HG03439 (cell line): ENCODE data around the gene TMC5.
"Not testable (repeated sequence)": the region's sequence is repeated elsewhere in the genome, so short reads cannot be mapped to it uniquely, and the experiment has no call there.

Source experiments
- ATAC-seq: cut with Tn5 transposase; IDR thresholded peaks from one replicate; pipeline ENCODE4 v1.9.1; 2021; ENCODE audit warnings: mild to moderate bottlenecking, moderate library complexity; ENCODE audit not compliant: unreplicated experiment

The TMC5 gene

DNA sequence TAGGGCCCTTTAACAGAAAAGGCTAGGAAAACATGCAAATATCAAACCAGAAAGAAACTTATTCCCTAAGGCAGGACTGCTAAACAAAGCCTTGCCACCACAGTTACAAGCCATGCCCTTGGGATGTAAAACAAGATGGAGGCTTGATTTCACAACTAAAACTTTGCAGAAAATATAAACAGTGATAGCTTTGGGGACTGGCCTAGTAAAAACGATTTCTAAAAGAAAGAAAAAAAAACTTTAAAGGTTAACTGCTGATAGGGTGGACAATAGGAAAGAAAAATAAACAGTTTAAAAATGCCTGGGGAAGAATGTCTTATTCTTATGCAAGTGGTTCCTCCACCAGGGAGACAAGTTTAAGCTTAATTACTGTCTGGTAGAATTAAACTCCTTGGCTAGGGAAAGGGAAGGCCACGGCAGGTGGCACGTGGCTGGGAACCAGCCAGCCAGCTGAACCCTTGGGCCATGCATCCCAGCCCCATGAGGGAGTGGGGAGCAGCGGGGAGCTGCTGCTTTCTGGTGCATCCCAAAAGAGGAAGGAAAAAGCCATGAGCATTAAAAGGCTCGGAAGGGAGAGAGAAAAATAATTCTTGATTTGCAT is 10.7 kb upstream of the TMC5 start:
- ATAC-seq, result no peak

DNA sequence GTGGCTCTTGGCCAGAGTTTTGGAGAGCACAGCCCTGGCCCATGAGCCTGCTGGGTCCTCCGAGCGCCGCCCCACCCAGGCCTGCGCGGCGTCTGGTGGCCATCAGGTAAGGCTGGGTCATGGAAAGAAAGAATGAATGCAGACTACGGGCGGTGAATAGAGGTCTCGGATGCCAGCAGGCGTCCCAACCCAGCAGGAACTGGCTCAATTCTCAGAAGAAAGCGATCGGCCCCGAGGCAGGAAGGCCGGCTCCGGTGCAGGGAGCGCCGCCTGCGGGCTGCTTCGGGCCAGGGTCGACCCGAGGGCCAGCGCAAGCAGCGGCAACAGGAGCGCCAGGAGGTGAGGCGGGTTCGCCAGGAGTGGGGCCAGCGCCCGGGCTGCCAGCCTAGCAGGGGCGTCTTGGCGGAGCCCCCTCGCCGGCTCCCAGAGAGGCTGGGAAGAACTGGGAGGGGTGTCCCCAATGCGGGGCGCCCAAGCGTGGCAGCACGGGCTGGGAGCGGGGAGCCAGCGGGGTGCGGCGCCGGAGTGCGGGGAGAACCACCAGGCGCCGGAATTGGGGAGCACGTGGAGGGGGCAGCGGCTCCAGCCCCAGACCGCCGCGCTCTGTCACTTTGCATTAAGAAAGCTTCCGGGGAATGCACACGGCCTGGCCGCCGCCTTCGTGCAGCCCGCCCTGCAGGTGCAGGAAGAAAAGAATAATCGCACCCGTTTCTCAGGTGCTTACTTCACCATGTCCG is 7.1 kb upstream of the TMC5 start:
- ATAC-seq, result no peak

GRCh38 chr16:19411298-19411697 is 6.4 kb upstream of the TMC5 start:
- no peak for ATAC-seq

GRCh38 chr16:19412055-19412454 is 5.6 kb upstream of the TMC5 start:
- ATAC-seq, result not testable (repeated sequence)

- no peak for ATAC-seq
Measured at GRCh38 chr16:19415461-19415860, 2.2 kb upstream of the TMC5 start.

DNA sequence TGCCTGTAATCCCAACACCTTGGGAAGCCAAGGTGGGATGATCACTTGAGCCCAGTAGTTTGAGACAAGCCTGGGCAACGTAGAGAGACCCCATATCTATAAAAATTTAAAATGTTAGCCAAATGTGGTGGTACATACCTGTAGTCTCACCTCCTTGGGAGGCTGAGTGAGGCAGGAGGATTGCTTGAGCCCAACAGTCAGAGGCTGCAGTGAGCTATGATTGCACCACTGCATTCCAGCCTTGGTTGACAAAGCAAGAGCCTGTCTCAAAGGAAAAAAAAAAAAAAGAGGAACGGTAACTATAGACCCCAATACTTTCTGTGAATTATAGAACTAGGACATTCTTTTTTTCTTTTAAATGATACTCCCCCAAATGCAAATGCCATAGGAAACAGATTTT is 1.8 kb upstream of the TMC5 start:
- no peak for ATAC-seq

- no peak for ATAC-seq
Measured at GRCh38 chr16:19418200-19418599, 517 bp downstream of the TMC5 start.

DNA sequence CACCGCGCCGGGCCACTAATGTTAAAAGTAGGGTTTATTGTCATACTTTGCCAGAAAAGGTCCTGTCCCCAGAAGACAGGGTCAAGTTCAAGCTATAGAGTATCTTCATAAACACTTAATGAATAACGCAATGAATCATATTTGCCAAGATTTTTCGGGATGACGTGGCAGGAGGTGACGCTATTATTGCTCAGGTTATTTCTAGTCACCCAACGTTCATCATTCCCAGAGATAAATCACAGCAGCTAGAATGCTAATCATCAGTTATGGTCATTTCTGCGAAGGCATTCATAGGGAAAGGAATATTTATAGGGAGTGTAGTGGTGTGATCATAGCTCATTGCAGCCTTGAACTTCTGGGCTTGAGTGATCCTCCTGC is 2.0 kb downstream of the TMC5 start:
- ATAC-seq, result no peak

DNA sequence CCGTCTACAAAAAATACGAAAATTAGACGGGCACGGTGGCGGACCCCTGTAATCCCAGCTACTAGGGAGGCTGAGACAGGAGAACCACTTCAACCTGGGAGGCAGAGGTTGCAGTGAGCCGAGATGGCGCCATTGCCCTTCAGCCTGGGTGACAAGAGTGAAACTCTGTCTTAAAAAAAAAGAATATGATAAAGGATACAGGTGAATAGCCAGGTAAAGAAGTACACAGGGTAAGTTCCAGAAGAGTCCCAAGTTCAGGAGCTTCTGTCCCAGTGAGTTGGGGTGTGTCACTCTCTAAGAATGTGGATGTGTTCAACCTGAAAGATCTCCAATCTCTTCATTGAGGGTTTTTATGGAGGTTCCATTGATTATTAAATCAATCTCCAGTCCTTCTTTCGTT is 6.8 kb downstream of the TMC5 start:
- no peak for ATAC-seq

GRCh38 chr16:19430345-19430744 is 12.7 kb downstream of the TMC5 start:
- ATAC-seq, result no peak

DNA sequence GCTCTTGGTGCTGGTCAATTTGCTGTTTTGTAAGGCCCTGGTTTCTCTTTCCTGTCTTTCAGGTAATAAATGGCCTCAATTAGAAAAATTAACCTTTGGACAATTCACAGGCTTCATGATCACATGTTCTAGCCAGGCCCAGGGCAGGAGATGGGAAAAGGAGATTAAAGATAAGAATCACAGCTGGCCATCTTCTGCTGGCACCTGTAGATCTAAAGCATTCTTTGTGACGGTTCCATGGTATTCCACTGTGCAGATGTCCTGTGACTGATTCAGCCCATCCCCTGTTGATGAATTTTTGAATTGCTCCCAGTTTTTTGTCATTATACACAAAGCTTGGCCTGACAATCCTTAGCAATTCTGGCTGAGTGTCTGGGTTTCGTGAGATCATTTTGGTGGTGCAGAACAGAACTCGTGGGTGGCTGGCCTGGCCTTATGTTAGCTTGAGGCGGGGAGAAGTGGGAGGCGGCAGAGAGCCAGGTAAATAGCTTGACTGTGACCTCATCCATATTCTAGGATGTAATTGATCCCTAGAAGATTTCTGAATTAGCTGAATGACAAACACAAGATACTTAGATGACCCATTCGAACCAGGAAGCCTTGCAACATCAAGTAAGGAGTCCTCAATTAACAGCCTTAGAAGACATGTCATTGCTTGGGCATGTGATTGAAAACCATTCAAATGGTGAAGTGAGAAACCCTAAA is 14.1 kb downstream of the TMC5 start:
- ATAC-seq, result no peak

- ATAC-seq, result no peak
Measured at GRCh38 chr16:19432429-19432828, 14.7 kb downstream of the TMC5 start.

- no peak for ATAC-seq
Measured at GRCh38 chr16:19434584-19434983, 16.9 kb downstream of the TMC5 start.

DNA sequence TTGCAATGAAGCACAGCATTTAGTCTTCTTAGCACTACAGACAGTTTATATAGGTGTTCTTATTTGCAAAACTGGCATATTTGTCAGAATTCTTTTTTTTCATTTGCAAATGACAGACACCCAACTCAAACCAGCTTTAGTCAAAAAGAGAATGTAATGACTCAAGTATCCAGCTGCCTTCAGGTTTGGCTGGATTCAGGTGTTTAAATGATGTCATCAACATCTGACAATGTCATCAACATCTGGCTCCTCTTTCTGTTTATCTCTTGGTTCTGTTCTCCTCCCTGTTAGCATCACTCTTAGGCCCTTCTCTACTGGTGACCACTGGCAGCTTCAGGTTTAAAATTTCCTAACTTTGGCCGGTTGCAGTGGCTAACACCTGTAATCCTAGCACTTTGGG is 18.9 kb downstream of the TMC5 start:
- ATAC-seq, result no peak

DNA sequence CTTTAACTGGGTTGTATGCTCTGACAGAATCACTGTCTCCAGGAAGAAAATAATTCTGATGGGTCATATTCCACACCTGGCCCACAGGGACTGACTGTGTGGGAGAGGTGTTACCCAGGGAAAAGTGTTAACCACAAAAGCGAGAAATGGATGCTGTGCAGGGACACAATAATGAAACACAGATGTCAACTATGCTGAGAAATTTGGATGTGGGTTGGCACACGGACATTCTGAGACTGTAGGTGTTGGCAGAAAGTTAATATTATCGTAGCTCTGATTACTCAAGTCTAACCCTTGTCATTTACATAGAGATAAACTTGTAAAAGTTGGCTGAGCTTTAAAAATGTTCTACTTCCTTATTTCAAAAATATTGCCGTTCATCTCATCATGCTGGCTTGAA is 19.6 kb downstream of the TMC5 start:
- ATAC-seq, result no peak

DNA sequence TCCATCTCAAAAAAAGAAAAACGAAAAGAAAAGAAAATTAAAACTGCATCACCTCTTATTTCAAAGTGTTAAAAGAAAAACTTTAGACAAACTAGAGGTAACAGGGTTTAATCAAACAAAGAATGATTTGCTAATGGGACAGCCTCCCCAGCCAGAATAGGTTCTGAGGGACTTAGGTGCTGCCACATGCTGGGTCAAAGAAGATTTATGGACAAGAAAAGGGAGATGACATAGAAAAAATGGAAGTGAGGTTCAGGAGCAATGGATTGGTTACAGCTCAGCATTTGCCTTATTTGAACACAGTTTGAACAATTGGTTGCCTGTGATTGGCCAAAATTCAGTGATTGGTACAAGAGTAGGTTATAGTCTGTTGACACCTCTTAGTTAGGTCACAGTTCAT is 21.1 kb downstream of the TMC5 start:
- ATAC-seq, result no peak

DNA sequence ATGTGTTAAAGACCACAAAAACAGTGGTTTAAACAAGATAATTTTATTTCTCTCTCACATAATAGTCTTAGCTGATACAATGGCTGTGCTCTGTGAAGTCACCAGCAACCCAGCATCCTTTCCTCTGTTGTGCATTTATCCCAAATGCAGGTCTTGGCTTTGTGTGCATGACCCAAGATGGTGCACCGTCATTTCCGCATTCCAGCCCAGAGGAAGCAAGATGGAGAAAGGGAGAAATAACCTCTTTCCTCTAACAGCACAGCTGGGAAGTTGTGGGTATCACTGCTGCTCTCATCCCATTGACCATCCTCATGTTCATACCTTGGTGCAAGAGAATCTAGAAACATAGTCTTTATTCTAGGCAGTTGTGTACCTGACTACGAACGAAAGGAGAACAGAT is 21.8 kb downstream of the TMC5 start:
- ATAC-seq, result no peak

DNA sequence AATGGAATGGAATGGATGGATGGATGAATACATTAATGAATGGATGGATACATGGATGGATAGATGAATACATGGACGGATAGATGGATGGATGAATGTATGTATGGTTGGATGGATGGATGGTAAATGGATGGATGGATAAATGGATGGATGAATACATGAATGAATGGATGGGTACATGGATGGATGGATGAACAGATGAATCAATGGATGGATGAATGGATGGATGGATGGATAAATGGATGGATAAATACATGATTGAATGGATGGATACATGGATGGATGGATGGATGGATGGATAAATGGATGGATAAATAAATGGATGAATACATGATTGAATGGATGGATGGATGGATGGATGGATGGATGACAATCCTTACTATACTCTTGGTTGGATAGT is 26.0 kb downstream of the TMC5 start:
- ATAC-seq, result no peak

DNA sequence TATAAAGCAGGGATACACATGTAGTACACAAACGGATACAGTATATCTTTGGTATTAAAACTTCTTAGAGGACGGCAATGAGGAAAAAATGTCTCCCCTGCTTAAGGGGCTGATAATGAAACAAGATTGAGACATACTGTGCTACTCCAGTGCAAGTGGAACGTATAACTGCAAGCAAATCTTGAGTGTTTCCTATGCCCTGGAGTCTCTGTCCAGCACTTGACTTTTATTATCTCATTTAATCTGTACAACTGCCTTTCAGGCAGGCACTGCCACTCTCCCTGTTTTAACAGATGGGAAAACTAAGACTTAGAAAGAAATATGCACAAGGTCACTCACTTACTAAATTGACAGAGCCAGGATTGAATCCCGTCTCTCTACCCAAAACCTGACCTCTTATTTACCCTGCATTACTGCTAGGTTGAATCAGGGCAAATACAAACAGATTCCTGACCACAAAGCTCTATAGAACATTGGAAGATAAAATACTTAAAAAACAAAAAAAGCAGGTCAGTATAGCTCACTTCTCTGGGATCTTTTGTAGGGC is 28.7 kb downstream of the TMC5 start:
- no peak for ATAC-seq

- ATAC-seq, result no peak
Measured at GRCh38 chr16:19446886-19447285, 29.2 kb downstream of the TMC5 start.

DNA sequence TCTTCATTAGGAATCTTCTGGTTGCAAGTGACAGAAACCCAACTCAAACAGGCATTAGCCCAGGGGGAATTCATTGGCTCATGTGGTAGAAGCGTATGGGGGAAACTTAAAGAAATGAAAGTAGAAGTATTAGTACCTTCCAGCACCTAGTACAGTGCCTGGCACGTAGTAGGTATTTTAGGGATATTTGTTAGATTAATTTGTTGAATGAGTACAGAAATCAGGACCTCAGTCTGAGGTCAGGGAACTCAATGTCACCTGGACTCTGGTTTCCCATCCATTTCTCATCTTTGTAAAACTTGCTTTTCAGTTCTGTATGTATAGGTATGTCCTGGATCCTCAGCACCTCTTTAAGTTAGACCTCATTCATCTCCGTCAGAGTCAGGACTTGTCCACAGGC is 32.5 kb downstream of the TMC5 start:
- no peak for ATAC-seq

DNA sequence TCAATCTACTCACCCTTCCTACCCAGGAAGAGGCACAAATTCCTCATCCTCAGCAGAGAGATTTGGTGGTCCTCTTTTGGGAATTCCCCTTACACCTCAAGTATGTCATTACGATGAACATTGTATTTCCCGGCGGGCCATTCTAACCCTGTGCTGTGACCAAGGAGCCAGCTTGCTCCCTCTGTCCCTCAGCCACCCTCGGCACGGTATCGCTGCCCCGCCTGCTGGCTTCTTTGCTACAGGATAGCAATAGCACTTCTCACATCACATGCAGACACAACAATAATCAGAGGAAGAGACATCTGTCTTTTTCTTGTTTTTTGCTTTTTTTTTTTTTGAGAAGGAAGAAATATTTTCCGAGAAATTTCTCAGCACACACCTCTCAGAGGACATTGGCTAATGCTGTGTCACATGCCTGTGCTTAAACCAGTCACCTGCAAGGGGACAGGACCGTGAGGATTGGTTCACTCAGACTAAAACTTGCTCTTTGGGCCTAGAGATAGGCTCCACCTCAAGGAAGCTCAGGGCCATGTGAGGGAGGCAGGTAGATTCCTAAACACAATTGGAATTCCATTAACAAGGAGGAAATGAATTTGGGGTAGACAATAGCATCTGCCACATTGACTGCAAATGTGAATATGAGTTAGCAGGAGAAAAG is 41.2 kb downstream of the TMC5 start:
- ATAC-seq, result no peak
